ENCODE results near the gene COBL.

GRCh38 chr7:51129527-51130472, 186.8 kb downstream of the COBL start:
- TF ChIP-seq POLR2A (IDR thresholded peaks at IDR 0.05) (no peak), CTCF (IDR thresholded peaks at IDR 0.05) (no peak)
